Trophoblast cell (in vitro differentiated cells and primary cell): ENCODE results near the gene MSL1.

ENCODE experiments used
- DNase-seq, 2 donors: peaks; one replicate each; pipeline ENCODE4 v3.0.0-alpha.2; 2016
- H2AFZ ChIP-seq: 2 replicates; pipeline ENCODE4 v1.6.1; 2013; ENCODE audit warnings: low read length, moderate library complexity, mild to moderate bottlenecking; ENCODE audit not compliant: insufficient read depth, poor library complexity
- H2AK5ac ChIP-seq: 2 replicates; pipeline ENCODE4 v1.6.1; 2013; ENCODE audit warnings: mild to moderate bottlenecking, low read length
- H2BK120ac ChIP-seq: 2 replicates; pipeline ENCODE4 v1.6.1; 2013; ENCODE audit warnings: low read length, mild to moderate bottlenecking, moderate library complexity; ENCODE audit not compliant: insufficient read depth, poor library complexity
- H2BK12ac ChIP-seq: 2 replicates; pipeline ENCODE4 v1.6.1; 2013; ENCODE audit warnings: mild to moderate bottlenecking, low read length, moderate library complexity
- H2BK5ac ChIP-seq: 2 replicates; pipeline ENCODE4 v1.6.1; 2013; ENCODE audit warnings: low read length, low read depth, moderate library complexity, mild to moderate bottlenecking; ENCODE audit not compliant: poor library complexity
- H3K14ac ChIP-seq: 2 replicates; pipeline ENCODE4 v1.6.1; 2013; ENCODE audit warnings: mild to moderate bottlenecking, low read length
- H3K18ac ChIP-seq: 2 replicates; pipeline ENCODE4 v1.6.1; 2013; ENCODE audit warnings: mild to moderate bottlenecking, low read length
- H3K23ac ChIP-seq: 2 replicates; pipeline ENCODE4 v1.6.1; 2013; ENCODE audit warnings: low read length
- H3K27ac ChIP-seq: 2 replicates; pipeline ENCODE4 v1.5.1; 2013; ENCODE audit warnings: low read depth, mild to moderate bottlenecking, inconsistent platforms, low read length, moderate library complexity
- H3K27me3 ChIP-seq: 2 replicates; pipeline ENCODE4 v1.6.1; 2013; ENCODE audit warnings: inconsistent platforms, mild to moderate bottlenecking, low read length, moderate library complexity; ENCODE audit not compliant: insufficient read depth
- H3K36me3 ChIP-seq, 2 experiments: 1 replicate in 1 of 2; 2 replicates in 1 of 2; pipeline ENCODE4 v1.6.1; 2013; ENCODE audit warnings: low read length in 2 of 2, mild to moderate bottlenecking in 2 of 2, moderate library complexity in 1 of 2; ENCODE audit not compliant: insufficient read depth in 2 of 2, control insufficient read depth in 1 of 2
- H3K4ac ChIP-seq: 2 replicates; pipeline ENCODE4 v1.6.1; 2013; ENCODE audit warnings: low read depth, mild to moderate bottlenecking, low read length, moderate library complexity
- H3K4me1 ChIP-seq, 2 experiments: 1 replicate in 1 of 2; 2 replicates in 1 of 2; pipeline ENCODE4 v1.6.1; 2013; ENCODE audit warnings: low read length in 2 of 2, mild to moderate bottlenecking in 2 of 2, moderate library complexity in 1 of 2; ENCODE audit not compliant: insufficient read depth in 2 of 2, control insufficient read depth in 1 of 2
- H3K4me2 ChIP-seq: 2 replicates; pipeline ENCODE4 v1.6.1; 2013; ENCODE audit warnings: inconsistent platforms, mild to moderate bottlenecking, low read length, moderate library complexity
- H3K4me3 ChIP-seq: 2 replicates; pipeline ENCODE4 v1.5.1; 2013; ENCODE audit warnings: mild to moderate bottlenecking, low read depth, low read length, inconsistent platforms
- H3K79me1 ChIP-seq: one replicate; pipeline ENCODE4 v1.6.1; 2013; ENCODE audit warnings: low read length
- H3K79me2 ChIP-seq: 2 replicates; pipeline ENCODE4 v1.6.1; 2013; ENCODE audit warnings: low read length, mild to moderate bottlenecking; ENCODE audit not compliant: control insufficient read depth, insufficient read depth, poor library complexity
- H3K9ac ChIP-seq: 2 replicates; pipeline ENCODE4 v1.6.1; 2013; ENCODE audit warnings: mild to moderate bottlenecking, low read length
- H3K9me3 ChIP-seq: 2 replicates; pipeline ENCODE4 v1.6.1; 2013; ENCODE audit warnings: low read depth, mild to moderate bottlenecking, control low read depth, inconsistent platforms, low read length; ENCODE audit not compliant: insufficient read depth
- H4K12ac ChIP-seq: 2 replicates; pipeline ENCODE4 v1.6.1; 2013; ENCODE audit warnings: low read depth, mild to moderate bottlenecking, low read length, moderate library complexity
- H4K8ac ChIP-seq: 2 replicates; pipeline ENCODE4 v1.6.1; 2013; ENCODE audit warnings: low read depth, mild to moderate bottlenecking, low read length, moderate library complexity
- H4K91ac ChIP-seq: one replicate; pipeline ENCODE4 v1.6.1; 2013; ENCODE audit warnings: low read depth, mild to moderate bottlenecking, low read length, moderate library complexity
- WGBS: extraction: QIAGEN DNeasy Blood & Tissue Kit; methylation state at CpG from one replicate; pipeline ENCODE4 v1.1.7; 2013; ENCODE audit warnings: missing lambda C conversion rate; ENCODE audit not compliant: insufficient read length, insufficient coverage; ENCODE audit errors: extremely low coverage; 5-methylcytosine and 5-hydroxymethylcytosine counted together

MSL1 gene

DNA sequence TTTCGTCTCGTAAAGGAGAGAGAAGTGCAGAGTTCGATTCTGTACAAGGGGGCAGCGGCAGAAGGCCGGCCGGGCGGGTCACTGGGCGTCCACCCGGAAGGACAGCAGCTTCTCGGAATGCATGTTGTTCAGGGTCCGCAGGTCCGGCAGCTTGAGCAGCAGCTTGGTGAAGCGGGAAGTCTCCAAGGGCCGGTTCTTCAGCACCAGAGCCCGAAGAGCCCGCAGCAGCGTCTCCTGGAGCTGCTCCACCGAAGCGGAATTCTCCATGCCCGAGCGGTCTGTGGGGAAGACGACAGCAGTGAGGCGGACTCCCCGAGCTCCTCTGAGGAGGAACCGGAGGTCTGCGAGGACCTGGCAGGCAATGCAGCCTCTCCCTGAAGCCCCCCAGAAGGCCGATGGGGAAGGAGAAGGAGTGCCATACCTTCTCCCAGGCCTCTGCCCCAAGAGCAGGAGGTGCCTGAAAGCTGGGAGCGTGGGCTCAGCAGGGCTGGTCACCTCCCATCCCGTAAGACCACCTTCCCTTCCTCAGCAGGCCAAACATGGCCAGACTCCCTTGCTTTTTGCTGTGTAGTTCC is 28.7 kb upstream of the MSL1 start:
- H3K23ac ChIP-seq = no peak overlapping the region
- no peak overlapping the region for H3K4me2 ChIP-seq
- H3K4me1 ChIP-seq = peaks cover 0 to 3% of the 10 kb centered on the region in 2 experiments
- H2BK120ac ChIP-seq = no peak overlapping the region
- H4K8ac ChIP-seq = no peak overlapping the region
- no peak overlapping the region for H3K27ac ChIP-seq
- no peak overlapping the region for H3K4me3 ChIP-seq
- H3K9ac ChIP-seq = no peak overlapping the region
- H3K4ac ChIP-seq = no peak overlapping the region
- H3K14ac ChIP-seq = no peak overlapping the region
- no peaks in the 10 kb centered on the region for H3K79me1 ChIP-seq
- H3K36me3 ChIP-seq = peaks cover 19 to 21% of the 10 kb centered on the region in 2 experiments
- H3K79me2 ChIP-seq = no peaks in the 10 kb centered on the region
- no peak overlapping the region for H4K91ac ChIP-seq
- no peak overlapping the region for H2AFZ ChIP-seq
- WGBS = no CpG with 5 or more reads among the region's 29 CpGs
- H3K27me3 ChIP-seq = no peaks in the 10 kb centered on the region
- H2AK5ac ChIP-seq = no peak overlapping the region
- no peak overlapping the region for H3K18ac ChIP-seq
- no peak overlapping the region for H2BK5ac ChIP-seq
- no peak overlapping the region for H4K12ac ChIP-seq
- H3K9me3 ChIP-seq = peaks cover 1% of the 10 kb centered on the region
- DNase-seq = no peak
- H2BK12ac ChIP-seq = no peak overlapping the region

DNA sequence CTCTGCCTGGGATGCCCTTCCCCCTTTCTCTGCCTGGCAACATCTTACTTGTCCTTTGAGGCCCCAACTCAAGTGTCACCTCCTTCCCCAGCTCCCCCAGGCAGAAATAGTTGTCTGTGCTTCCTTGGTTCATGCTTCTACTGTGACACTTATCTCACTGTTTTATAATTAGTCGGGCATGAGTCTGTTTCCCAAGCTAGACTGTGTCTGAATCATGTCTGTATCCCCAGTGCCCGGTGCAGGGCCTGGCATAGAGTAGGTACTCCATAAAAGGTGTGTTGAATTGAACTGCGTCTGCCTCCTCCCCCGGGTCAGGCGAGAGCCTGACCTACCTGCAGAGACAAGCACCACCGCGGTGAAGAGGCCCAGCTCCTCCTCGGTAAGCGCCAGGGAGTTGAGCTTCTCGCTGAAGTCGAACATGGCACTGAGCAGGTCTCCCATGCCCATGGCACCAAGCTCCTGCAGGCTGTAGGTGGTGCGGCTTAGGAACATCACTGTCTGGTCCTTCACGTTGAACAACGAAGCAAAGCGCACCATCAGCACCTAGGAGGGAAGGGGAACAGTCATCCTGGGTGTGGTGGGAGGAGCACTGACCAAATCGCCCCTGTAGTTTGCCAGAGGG is 28.1 kb upstream of the MSL1 start:
- peaks cover 2% of the 10 kb centered on the region for H3K9me3 ChIP-seq
- WGBS = no CpG with 5 or more reads among the region's 16 CpGs
- H3K14ac ChIP-seq = no peak overlapping the region
- no peak overlapping the region for H3K23ac ChIP-seq
- H3K36me3 ChIP-seq = peaks cover 16 to 19% of the 10 kb centered on the region in 2 experiments
- H3K4me1 ChIP-seq = peaks cover 4 to 9% of the 10 kb centered on the region in 2 experiments
- H3K4ac ChIP-seq = no peak overlapping the region
- H2AK5ac ChIP-seq = no peak overlapping the region
- no peak overlapping the region for H2BK5ac ChIP-seq
- no peak overlapping the region for H3K4me3 ChIP-seq
- H3K79me1 ChIP-seq = peaks cover 2% of the 10 kb centered on the region
- no peak for DNase-seq
- H3K18ac ChIP-seq = no peak overlapping the region
- no peak overlapping the region for H4K8ac ChIP-seq
- H3K27ac ChIP-seq = no peak overlapping the region
- H2BK120ac ChIP-seq = no peak overlapping the region
- H4K91ac ChIP-seq = no peak overlapping the region
- no peak overlapping the region for H4K12ac ChIP-seq
- no peaks in the 10 kb centered on the region for H3K79me2 ChIP-seq
- no peak overlapping the region for H3K4me2 ChIP-seq
- H2AFZ ChIP-seq = no peak overlapping the region
- H3K9ac ChIP-seq = no peak overlapping the region
- H2BK12ac ChIP-seq = no peak overlapping the region
- no peaks in the 10 kb centered on the region for H3K27me3 ChIP-seq

DNA sequence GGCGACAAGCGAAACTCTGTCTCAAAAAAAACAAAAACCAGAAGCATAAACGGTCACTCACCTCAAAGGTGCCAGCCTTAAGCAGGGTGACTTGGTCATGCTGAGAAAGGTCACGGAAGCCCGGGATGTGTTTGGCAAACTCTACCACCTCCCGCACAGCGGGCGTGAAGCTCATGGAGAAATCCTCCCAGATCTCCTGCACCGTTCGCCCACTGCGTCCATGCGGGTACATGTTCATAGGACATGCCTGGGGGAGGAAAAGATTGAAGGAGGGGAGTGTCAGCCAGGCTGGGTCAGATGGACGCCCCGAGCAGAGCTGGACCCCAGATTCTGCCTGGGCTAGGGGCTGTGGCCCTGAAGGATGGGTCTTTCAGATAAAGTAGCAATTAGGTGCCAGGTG is 26.9 kb upstream of the MSL1 start:
- Histone ChIP-seq H3K4ac (no peak overlapping the region), H4K8ac (no peak overlapping the region), H3K4me2 (no peak overlapping the region), H3K14ac (no peak overlapping the region), H4K12ac (no peak overlapping the region), H3K9ac (no peak overlapping the region), H4K91ac (no peak overlapping the region), H3K27ac (no peak overlapping the region), H3K79me1 (peaks cover 5% of the 10 kb centered on the region), H2BK120ac (no peak overlapping the region), H3K36me3 (peaks cover 13% of the 10 kb centered on the region in 2 experiments), H2AK5ac (no peak overlapping the region), H3K23ac (no peak overlapping the region), H3K79me2 (no peaks in the 10 kb centered on the region), H2BK5ac (no peak overlapping the region), H3K4me3 (no peak overlapping the region), H3K27me3 (no peaks in the 10 kb centered on the region), H3K9me3 (peaks cover 2% of the 10 kb centered on the region), H3K4me1 (peaks cover 14 to 21% of the 10 kb centered on the region in 2 experiments), H2AFZ (no peak overlapping the region), H2BK12ac (no peak overlapping the region), H3K18ac (no peak overlapping the region)
- WGBS = no CpG with 5 or more reads among the region's 14 CpGs
- DNase-seq = no peak

DNA sequence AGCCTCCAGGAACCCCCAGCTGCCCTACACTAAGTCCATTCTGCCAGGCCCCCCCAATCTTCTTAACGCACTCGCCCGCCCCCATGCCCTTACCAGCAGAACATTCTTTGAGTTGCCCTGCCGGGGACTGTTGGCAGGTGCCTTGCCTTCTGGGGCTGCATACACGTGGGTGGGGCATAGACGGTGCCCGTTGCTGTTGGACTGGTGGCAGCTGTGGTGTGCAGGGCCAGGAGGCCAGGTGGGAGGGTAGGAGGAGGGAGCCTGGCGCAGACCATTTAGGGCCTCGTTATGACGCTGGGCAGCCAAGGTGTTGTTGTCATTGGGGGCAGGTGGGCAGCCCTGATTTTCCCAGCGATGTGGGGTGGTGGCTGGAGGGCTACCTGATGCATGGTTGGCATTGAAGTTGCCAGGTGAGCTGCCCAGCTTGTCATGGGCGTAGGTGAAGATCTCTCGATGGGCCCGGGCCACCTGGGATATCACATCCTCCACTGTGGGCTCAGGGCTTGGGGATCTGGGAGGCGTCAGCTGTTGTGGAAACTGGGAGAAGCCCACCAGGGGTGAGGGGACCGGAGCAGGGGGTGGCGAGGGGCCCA is 26.3 kb upstream of the MSL1 start:
- Histone ChIP-seq H4K8ac (no peak overlapping the region), H3K9me3 (peaks cover 2% of the 10 kb centered on the region), H3K23ac (no peak overlapping the region), H3K27me3 (no peaks in the 10 kb centered on the region), H3K27ac (no peak overlapping the region), H3K9ac (no peak overlapping the region), H2AK5ac (no peak overlapping the region), H4K91ac (no peak overlapping the region), H3K79me2 (no peaks in the 10 kb centered on the region), H3K79me1 (peaks cover 7% of the 10 kb centered on the region), H3K18ac (no peak overlapping the region), H2BK120ac (no peak overlapping the region), H2BK12ac (no peak overlapping the region), H2BK5ac (no peak overlapping the region), H3K4me3 (no peak overlapping the region), H3K4me1 (peaks cover 18 to 27% of the 10 kb centered on the region in 2 experiments), H4K12ac (no peak overlapping the region), H3K14ac (no peak overlapping the region), H3K36me3 (peaks cover 13% of the 10 kb centered on the region in 2 experiments), H3K4ac (no peak overlapping the region), H2AFZ (no peak overlapping the region), H3K4me2 (no peak overlapping the region)
- DNase-seq = no peak
- no CpG with 5 or more reads among the region's 17 CpGs for WGBS
